SK-MEL-5 (cell line): ENCODE results near the gene OR13J1. TPM values are rescaled to one million over a fixed set of nuclear protein-coding genes. Genes with fewer than 3 reads are reported as not detected.
"Not testable (repeated sequence)": the region's sequence is repeated elsewhere in the genome, so short reads cannot be mapped to it uniquely, and the experiment has no call there.

Experiments
- DNase-seq: peaks from one replicate; pipeline ENCODE4 v3.0.0-alpha.2; 2016; ENCODE audit warnings: low read depth, low spot score
- in situ Hi-C: cut with HindIII; loops from 2 replicates; pipeline ENCODE4 v1.10.0; 2016; ENCODE audit warnings: low sequenced_read_pairs, high pct_unique_total_duplicates, low pct_unique_long_range_greater_than_20kb
- polyA plus RNA-seq, 2 experiments: library from polyadenylated mRNA; depleted of rRNA; stranded (reverse); fragments of >200 nt; gene quantifications; 2 replicates each; pipeline ENCODE4 v1.2.3, GENCODE V29; 2015
- total RNA-seq: library from RNA; depleted of rRNA; stranded (reverse); fragments of >200 nt; shearing (Covaris generic); gene quantifications from 2 replicates; pipeline ENCODE4 v1.2.3, GENCODE V29; 2014; rRNA removed

Gene OR13J1, protein sequence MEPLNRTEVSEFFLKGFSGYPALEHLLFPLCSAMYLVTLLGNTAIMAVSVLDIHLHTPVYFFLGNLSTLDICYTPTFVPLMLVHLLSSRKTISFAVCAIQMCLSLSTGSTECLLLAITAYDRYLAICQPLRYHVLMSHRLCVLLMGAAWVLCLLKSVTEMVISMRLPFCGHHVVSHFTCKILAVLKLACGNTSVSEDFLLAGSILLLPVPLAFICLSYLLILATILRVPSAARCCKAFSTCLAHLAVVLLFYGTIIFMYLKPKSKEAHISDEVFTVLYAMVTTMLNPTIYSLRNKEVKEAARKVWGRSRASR
- not detected in 2 replicates for total RNA-seq
- polyA plus RNA-seq (2015; cell fraction: cytosol; rRNA removed), result not detected in 2 replicates
- not detected in 2 replicates for polyA plus RNA-seq (2015; cell fraction: nucleus; rRNA removed)

DNA sequence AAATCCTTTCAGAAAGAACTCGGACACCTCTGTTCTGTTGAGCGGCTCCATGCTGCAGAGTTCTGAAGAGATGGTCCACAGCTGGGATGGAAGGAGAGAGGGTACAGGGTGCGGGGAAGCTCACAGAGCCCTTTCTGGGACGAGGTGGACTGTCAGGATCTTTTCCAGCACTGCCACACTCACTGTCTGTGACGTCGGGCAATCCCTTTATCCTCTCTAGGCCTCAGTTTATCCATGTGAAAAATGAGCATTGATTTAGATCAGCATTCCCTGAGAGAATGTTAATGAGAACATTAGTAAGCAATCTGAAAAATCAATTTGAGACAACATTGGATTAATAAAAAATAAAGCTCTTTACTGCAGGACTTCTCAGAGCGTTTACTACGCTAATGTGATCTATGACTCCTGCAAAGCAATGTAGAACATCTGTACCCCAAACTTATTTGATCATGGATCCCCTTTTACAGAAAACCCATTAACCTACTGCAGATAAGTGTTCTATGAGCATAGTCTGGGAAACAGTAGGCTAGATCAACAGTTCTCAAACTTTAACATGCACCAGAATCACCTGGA, at the start of gene OR13J1:
Gene OR13J1 (minus strand): TSS at position 51 of the 573 bp plus-strand sequence. CDS start 0 bp downstream, at position 51.
- DNase-seq, result no peak
- in situ Hi-C loops, result no loop called here

DNA sequence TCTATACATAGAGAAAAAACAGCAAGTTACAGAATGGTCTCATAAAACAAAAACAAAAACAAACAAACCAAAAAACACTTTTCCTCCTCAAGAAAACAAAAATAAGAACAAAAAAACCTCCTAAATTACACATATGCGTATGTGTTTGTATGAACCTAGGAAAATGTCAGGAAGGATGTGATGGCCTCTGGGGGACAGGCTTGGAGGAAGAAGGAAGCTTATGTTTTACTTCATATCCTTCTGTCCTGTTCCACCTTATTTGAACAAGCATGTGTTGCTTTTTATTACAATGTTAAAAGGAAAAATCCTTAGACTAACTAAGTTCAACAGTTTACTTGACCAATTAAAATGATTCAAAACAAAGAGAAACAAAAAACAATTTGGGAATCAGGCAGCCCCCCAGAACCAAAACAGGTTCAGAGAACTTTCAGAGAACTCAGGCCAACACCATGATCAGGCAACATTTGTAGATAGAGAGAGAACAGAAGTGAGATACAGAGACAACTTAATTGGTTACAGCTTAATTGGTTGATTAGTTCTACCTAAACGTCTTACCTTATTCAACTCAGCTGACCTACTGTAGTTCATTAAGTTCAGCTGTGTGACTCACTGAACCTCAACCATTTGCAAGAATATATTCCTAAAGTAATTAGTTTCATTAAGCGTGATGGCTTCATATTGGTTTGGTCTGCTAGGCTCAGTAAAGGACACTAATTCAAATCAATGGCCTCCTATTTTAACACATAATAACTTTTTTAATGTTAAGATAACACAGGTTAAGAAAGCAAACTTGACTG, 49.2 kb upstream of the OR13J1 start:
- in situ Hi-C loops, result no loop called here
- DNase-seq, result no peak

DNA sequence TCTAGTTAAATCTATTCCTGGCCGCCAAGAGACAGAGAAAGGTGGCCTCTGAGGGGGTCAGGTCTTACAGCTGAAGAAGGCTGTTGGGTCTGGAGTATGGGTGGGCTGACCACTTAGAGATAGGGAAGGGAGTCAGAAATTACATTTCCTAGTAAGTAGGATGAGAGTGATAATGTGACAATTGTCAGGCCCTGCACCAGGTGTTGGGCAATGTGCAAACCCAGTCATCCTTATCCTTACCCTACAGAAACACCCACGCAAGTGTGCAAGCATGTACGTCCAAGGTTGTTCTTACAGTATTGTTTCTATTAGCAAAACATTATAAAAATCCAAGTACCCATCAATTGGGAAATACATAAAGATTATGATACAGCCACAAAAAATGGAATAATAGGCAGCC, 48.6 kb upstream of the OR13J1 start:
- in situ Hi-C loops, result no loop called here
- no peak for DNase-seq

DNA sequence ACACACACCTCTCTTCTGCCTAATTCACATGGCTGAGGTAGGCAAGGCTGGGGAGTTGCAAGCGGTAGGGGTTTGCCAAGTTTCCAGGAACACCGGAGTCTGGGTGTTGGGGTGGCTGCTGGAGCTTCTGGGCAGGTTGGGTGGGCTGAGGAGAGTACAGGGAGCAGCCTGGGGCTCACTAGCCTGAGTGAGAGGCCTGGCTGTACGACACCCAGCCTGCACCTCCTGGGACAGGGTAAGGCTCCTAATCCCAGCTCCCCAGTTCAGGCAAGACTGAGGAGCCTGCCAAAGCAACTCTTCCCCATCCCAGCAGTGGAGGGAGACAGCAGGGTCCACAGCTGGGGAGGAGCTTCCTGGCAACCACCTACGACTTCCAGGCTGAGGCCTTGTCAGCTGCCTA, 47.1 kb upstream of the OR13J1 start:
- in situ Hi-C loops, result no loop called here
- DNase-seq, result no peak

DNA sequence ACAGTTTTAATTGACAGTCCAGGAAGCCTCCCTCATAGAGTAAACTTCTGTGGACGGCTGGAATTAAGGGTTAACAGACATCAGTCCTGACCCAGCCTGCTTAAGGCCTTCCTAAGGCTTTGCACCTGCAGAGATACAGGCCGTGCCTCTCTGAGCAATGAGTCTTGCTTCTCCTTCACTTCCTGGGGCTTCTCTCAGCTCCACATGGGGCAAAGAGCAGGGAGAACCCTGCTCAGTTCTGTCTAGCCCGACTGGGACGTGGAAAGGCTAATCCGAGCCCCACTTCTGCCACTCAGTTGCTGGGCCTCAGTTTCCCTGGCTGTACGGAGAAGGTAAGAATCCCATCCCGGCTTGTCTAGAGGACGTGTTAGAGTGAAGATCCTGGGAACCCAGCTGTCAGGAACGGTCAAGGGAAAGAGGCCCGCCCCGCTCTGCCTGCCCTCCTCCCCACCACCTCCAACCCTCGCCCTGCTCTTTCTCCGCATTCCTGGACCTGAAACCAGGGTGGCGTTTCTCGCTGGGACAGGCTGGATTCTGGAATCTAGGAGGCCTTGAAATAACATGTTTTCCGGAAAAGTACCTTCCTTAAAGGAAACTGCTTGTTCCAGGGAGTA, 45.6 kb upstream of the OR13J1 start:
- in situ Hi-C loops, result no loop called here

DNA sequence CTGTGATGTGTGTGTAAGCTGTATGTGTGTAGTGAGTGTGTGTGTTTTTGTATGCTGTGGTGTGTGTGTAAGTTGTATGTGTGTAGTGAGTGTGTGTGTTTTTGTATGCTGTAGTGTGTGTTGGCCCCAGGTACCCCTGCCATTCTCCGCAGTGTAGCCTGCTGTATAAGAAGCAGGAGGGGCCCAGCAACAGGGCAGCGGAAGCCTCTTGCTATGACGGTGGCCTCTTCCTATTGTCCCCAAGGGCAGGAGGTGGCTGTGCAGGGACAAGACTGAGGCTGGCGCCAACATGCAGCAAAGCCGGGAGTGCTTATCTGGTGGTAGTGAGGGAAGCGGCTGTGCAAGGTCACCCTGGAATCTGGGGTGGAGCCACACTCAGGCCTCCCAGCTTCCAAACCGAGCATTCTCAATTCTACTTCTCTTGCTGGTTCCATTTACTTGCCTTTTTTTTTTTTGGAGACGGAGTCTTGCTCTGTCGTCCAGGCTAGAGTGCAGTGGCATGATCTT, 44.2 kb upstream of the OR13J1 start:
- peak; percentile 2 for DNase-seq
- in situ Hi-C loops, result no loop called here

More for the DNA sequence above, 45.6 kb upstream of the OR13J1 start:
- peak; percentile 19 for DNase-seq

DNA sequence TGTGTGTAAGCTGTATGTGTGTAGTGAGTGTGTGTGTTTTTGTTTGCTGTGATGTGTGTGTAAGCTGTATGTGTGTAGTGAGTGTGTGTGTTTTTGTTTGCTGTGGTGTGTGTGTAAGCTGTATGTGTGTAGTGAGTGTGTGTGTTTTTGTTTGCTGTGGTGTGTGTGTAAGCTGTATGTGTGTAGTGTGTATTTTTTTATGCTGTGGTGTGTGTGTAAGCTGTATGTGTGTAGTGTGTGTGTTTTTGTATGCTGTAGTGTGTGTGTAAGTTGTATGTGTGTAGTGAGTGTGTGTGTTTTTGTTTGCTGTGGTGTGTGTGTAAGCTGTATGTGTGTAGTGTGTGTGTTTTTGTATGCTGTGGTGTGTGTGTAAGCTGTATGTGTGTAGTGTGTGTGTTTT, 43.2 kb upstream of the OR13J1 start:
- DNase-seq, in situ Hi-C loops: not testable (repeated sequence)

DNA sequence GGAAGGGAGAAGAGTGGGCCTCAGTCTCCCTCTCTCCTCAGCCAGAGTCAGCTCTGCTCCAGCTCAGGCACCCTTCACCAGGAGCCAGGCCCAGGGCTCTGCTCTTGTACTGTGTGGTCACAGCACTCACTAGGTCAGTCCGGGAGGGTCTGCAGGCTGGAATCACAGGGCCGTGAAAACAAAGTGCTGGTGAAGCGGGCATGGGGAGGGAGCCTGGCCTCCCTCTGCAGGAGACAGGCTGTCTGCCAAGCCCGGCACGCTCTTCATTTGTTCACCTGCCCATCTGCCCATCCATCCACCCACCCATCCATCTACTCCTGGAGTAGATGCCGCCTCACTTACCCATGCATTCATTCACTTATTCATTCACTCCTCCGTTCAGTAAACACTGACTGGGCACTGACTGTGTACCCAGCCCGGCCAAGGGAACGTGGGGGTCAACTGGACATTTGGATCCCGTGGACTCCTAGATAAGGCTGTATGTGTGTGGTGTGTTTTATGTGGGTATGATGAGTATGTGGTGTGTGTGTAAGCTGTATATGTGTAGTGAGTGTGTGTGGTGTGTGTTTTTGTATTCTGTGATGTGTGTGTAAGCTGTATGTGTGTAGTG, 42.7 kb upstream of the OR13J1 start:
- in situ Hi-C loops, result no loop called here
- DNase-seq, result no peak

DNA sequence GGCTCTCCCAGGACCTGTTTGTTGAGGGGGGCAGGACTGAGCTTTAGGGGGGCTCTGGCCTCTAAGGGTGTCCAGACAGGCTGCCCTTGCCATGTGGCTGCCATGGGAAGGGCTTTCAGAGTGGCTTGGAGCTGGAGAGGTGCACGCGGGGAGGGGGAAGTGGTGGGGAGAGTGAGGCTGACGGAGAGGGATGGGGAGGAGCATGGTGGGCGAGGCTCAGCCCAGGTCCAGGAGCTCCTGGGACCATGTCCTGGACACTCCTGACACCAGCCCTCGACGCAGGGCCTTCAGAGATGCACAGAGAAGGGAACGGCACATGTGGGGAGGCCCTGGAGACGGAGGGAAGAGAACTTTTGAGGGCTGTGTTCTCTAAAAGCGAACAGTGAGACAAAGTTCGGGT, 41.5 kb upstream of the OR13J1 start:
- in situ Hi-C loops, result no loop called here

DNA sequence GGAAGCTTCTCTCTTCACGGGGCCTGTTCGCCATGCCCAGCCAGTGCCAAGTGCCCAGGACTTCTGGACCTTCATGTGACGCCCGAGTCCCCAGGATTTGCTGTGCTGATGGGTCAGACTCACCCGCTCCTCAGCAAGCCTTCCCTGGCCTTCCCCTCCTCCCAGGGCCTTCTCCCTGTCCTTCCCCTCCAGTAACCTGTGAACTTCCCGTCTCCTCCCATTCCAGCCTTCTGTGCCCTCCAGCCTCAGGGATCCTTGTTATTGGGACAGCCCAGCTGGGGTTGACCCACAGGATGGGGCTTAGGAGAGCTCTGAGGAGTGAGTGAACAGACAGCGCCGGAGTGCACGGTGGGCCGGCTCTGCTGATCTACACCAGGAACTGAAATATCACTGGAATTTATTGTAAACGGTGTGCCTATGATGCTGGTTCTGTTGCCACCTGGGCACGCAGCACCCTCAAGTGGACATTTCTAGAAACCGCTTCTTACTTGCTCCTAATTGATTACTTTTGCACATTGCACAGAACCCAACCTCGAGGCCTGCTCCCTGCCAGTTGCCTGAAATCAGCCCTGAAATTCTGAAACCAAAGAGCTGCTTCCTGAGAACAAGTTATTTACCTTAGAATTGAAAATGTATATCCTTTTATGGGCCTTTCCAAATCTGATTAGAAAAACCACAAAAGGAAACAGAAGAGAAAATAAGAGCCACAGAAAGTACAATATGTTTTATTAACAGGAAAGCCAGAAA, 40.6 kb upstream of the OR13J1 start:
- in situ Hi-C loops, result no loop called here
- peak; percentile 57 for DNase-seq

More for the DNA sequence above, 41.5 kb upstream of the OR13J1 start:
- DNase-seq, result no peak

DNA sequence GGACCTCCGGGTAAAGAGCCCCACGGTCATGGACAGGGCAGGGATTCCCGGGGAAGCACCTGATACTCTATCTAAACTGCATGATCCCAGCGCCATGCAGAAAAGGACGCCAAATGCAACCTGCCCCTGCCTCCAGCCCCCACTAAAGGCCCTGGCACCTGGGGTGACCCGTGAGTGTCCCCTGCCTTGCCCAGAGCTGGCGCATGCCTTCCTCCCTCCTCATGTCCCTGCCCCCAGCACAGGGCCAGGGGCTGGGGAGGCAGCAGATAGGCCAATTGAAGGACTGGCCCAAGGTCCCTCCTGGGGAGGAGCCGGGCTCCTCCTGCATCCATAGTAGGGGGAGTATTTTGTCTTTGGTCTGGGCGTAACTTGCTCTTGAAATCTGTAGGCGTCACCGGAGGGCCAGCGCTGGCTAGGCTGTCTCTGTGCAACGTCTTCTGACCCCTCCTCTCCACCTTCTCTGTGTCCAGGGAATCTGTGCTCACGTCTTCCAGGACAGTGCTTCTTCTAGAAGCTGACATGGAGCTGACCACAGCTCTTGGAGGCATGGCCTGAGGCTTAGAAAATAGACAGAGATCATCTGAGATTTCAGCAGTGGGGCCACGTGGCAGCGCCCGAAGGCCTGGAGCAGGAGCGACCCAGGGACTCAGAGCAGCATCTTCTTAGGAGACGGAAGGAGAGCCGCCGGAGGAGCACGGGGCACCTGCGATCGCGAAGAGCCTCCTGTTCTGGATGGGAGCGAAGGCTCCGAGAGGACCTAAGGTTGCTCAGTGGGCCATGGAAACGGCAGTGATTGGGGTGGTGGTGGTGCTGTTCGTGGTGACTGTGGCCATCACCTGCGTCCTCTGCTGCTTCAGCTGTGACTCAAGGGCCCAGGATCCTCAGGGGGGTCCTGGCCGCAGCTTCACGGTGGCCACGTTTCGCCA, 39.7 kb upstream of the OR13J1 start:
- in situ Hi-C loops, result no loop called here
- no peak for DNase-seq

DNA sequence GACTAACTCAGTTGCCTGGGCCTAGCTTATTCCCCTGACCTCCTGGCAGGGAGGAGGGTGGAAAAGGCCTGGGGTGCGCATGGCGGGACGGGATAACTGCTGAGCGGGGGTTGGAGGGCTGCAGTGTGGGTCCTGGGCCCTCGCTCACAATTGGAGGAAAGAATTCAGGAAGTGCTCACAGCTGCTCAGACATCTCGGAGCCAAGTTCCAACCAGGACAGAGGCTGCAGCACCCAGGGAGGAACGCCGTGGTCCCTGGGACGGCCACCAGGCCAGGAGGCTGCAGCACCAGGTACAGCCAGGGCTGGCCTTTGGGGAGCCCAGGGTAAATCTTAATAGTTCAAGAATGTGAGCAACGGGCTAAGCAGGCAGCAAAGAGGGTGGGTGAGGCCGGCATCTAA, 39.1 kb upstream of the OR13J1 start, which contains the start of gene SPAAR:
Gene SPAAR (plus strand): TSS at position 217 of the 400 bp plus-strand sequence. CDS start 974 bp downstream, outside the sequence.
- no peak for DNase-seq
- in situ Hi-C loops, result no loop called here

DNA sequence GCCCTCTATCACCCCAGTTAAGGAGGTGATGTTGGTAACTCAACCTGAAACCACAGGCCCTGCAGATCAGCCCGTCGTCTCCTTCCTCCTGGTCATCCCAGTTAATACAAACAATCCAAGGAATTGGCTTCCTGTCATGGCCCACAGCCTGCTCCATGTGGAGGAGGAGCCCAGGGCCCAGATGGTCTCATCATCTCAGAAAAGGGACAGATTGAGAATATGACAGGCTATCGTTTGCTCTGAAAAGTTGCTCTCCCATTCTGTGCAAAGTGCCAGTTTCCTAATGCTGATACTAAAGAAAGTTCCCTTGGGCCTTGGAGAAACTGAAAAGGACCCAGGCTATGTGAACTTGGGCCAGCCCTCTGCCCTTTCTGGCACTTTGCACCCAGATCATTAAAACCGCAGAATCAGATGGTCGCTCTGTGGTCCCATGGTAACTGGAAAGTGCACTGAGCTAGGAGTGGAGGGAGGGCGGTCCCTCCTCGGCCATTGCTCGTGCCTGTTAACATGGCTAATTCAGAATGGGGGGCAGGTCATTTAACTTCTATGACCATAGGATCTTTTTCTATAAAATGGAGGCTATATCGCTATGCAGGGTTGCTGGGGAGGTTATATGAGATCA, 38.4 kb upstream of the OR13J1 start:
- DNase-seq, result no peak
- in situ Hi-C loops, result no loop called here

DNA sequence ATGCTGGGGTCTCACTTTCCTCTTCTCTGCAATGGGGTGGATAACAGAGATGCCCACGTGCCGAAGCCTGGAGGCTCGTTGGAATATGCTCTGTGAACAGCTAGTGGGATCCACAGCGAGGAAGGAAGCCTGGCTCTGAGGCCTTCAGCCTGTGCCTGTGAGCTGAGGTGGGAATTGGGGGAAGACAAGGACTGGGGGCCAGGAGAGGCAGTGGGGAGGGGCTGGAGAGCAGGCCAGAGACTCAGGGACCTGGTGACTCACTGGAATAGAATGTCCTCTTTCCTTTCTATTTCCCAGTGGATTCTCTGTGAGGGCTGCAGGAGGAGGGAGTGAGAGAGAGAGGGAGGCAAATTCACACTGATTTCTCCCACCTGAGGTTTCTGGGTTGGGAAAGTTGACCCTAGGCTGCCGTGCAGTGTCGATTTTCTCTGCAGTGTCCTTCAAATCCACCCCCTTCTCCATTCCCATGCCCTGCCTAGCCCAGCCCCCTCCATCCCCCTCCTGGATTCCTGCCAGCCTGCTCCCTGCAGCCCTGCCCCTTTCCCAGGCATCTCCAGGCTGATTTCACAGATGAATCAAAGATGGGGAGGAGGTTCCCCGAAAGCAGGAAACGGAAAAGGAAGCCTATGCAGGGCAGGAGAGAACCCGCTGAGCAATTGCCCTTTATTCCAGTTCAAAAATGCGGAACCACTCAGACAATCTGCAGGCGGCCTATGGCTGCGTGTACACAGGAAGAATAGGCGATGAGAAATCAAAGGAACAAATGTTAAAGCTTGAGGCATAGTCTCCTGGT, 37.7 kb upstream of the OR13J1 start:
- in situ Hi-C loops, result no loop called here

More for the DNA sequence above, 37.7 kb upstream of the OR13J1 start:
- no peak for DNase-seq
